ENCODE measurements around the gene ZFYVE9.

DNA sequence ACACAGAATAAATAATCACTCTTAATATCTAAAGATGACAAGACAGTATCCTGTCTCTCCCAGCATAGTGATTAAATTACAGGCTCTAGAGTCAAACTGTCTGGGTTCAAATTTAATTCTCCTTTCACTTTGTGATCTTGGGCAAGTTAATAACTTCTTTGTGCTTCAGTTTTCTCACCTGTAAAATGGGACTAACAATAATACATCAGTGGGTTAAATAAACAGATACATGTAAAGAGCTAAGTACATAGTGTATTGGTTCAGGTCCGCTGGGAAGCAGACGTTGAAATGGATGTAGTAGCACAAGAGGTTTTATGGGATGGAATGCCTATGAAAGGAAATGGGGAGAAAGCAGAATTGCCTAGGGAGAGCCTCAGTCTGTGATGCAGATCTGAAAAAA, 10.7 kb downstream of the ZFYVE9 start:
- no peak for TF ChIP-seq CTCF (tag by site-specific recombination; IDR thresholded peaks at IDR 0.05)
- TF ChIP-seq BCL11B (tag by site-specific recombination; IDR thresholded peaks at IDR 0.05; ENCODE audit: low read depth) = no peak
- no peak for TF ChIP-seq ZBTB7A (tag by site-specific recombination; IDR thresholded peaks at IDR 0.05; ENCODE audit: low read depth)
- TF ChIP-seq ZNF292 (tag by site-specific recombination; IDR thresholded peaks at IDR 0.05; ENCODE audit: borderline replicate concordance, low read depth) = no peak
- no peak for TF ChIP-seq ZNF677 (tag by site-specific recombination; IDR thresholded peaks at IDR 0.05)
- no peak for TF ChIP-seq PRDM1 (tag by site-specific recombination; IDR thresholded peaks at IDR 0.05)
- TF ChIP-seq YY1 (tag by site-specific recombination; IDR thresholded peaks at IDR 0.05) = no peak
- no peak for TF ChIP-seq PATZ1 (tag by site-specific recombination; IDR thresholded peaks at IDR 0.05)
- no peak for TF ChIP-seq TCF7L2 (IDR thresholded peaks at IDR 0.05; ENCODE audit: borderline replicate concordance, low read depth, low read length)

Data from HEK293 (cell line).